ENCODE data around the gene PPP1R37. TPM values are rescaled to one million over a fixed set of nuclear protein-coding genes. Genes with fewer than 3 reads are reported as not detected.

Gene PPP1R37
- total and polyA plus RNA-seq, 2 of the 13 experiments (the other 11 are each of a cell fraction or from before 2014, with no cell fraction given) = 9.0 to 14.3 TPM

- Histone ChIP-seq H3K4me3 (replicated peaks in 1 of 3; ENCODE audit: insufficient read depth in 1 of 3, low read depth in 2 of 3, low read length in 3 of 3) (no peak overlapping the region), H3K27ac (ENCODE audit: extremely low read length, insufficient read depth, low read length) (no peak overlapping the region), H3K4me2 (ENCODE audit: low read depth, low read length) (no peak overlapping the region), H3K79me2 (ENCODE audit: insufficient read depth, low read length) (peaks cover 54% of the 10 kb centered on the region), H3K27me3 (ENCODE audit: control insufficient read depth in 1 of 2, insufficient read depth in 2 of 2, low read length in 2 of 2) (no peaks in the 10 kb centered on the region), H3K36me3 (replicated peaks in 1 of 2; ENCODE audit: control insufficient read depth in 1 of 2, insufficient read depth in 2 of 2, low read length in 2 of 2) (peaks cover 9 to 15% of the 10 kb centered on the region in 2 experiments; a peak in 3 of 5 replicates), H4K20me1 (ENCODE audit: insufficient read depth, low read length) (peaks cover 11% of the 10 kb centered on the region; the same call in 1 of the 2 replicates), H3K9me3 (ENCODE audit: low read length) (no peaks in the 10 kb centered on the region), H3K9ac (ENCODE audit: insufficient read depth, low read depth, low read length) (no peak overlapping the region), H3K4me1 (ENCODE audit: insufficient read depth, low read length) (peaks cover 11% of the 10 kb centered on the region), H2AFZ (ENCODE audit: low read length) (no peak overlapping the region)
- ChIA-PET CTCF (ENCODE audit: low intra/inter-chr PET ratio, low total read pairs) (no interaction called here), POLR2A (interaction anchor here (0.5 to 1.4 kb wide), 2 partner anchors 9 to 11 kb away, joined by 3 to 4 read pairs; no protein-coding TSS in a partner anchor)
- DNase-seq (ENCODE audit: low spot score) (no peak), FAIRE-seq (no peak), ATAC-seq (no peak)
- in situ Hi-C loops (cut with HindIII; ENCODE audit: extremely low pct_ligation_motif_present, low pct_unique_long_range_greater_than_20kb) = loop anchor here (10.0 kb wide), 1 partner anchor 109 kb away; no protein-coding TSS in a partner anchor
- no peak for TF ChIP-seq ZBTB10 (CRISPR knock-in tag; IDR thresholded peaks at IDR 0.05; ENCODE audit: borderline replicate concordance)
- no peak for TF ChIP-seq SOX6 (IDR thresholded peaks at IDR 0.05)
- TF ChIP-seq SOX6 (CRISPR knock-in tag; IDR thresholded peaks at IDR 0.05) = no peak
- no peak for TF ChIP-seq E2F5 (CRISPR knock-in tag; conservative IDR thresholded peaks at IDR 0.05)
- no peak for TF ChIP-seq ZNF253 (CRISPR knock-in tag; IDR thresholded peaks at IDR 0.05; ENCODE audit: borderline replicate concordance)
- TF ChIP-seq SNAPC4 (CRISPR knock-in tag; IDR thresholded peaks at IDR 0.05) = no peak
- intact Hi-C loops (cut with micrococcal nuclease; ENCODE audit: unreplicated experiment) = no loop called here
- 94% methylated on average over 6 of the region's 6 CpGs for WGBS (ENCODE audit: low lambda C conversion rate)
- BruUV-seq (replicated peaks) = no TSS peak
These were observed 31.0 kb downstream of the PPP1R37 start for GRCh38 chr19:45124021-45124420.

All from HepG2 (cell line).